ENCODE measurements around the gene TSPAN4.

- no peak for TF ChIP-seq CBX5 (CRISPR knock-in tag; IDR thresholded peaks at IDR 0.05; ENCODE audit: borderline replicate concordance)
- TF ChIP-seq BCL3 (CRISPR knock-in tag; IDR thresholded peaks at IDR 0.05): no peak
- no peak for TF ChIP-seq PBX3 (CRISPR knock-in tag; IDR thresholded peaks at IDR 0.05; ENCODE audit: borderline replicate concordance)
- no peak for TF ChIP-seq RFX1 (IDR thresholded peaks at IDR 0.05)
- no peak for TF ChIP-seq ZHX1 (CRISPR knock-in tag; IDR thresholded peaks at IDR 0.05; ENCODE audit: low read depth)
These were observed 38.7 kb upstream of the TSPAN4 start for GRCh38 chr11:803770-804598.
